Measurements from ENCODE around the gene SNTG2.

- TF ChIP-seq CTCF (IDR thresholded peaks at IDR 0.05 in 8 of 11, conservative IDR thresholded peaks at IDR 0.05 in 3 of 11) (no peak), POLR2A (IDR thresholded peaks at IDR 0.05) (no peak)
These were observed 15.0 kb downstream of the SNTG2 start for GRCh38 chr2:965640-966147.

All from spleen (tissue), 7 donors.